GM19099 (cell line): ENCODE data around the gene CHRNA1.

Experiments used
- POLR2A ChIP-seq: IDR thresholded peaks from 3 replicates; pipeline ENCODE4 v1.6.1; 2011; ENCODE audit warnings: low read depth; ENCODE audit not compliant: insufficient read length; ENCODE audit errors: extremely low read depth

CHRNA1 gene

GRCh38 chr2:174776223-174776622, 12.0 kb upstream of the CHRNA1 start:
- no peak for TF ChIP-seq POLR2A

GRCh38 chr2:174775571-174775980, 11.3 kb upstream of the CHRNA1 start:
- TF ChIP-seq POLR2A: no peak

- TF ChIP-seq POLR2A: no peak
Measured at GRCh38 chr2:174774886-174775285, 10.6 kb upstream of the CHRNA1 start.

- no peak for TF ChIP-seq POLR2A
Measured at GRCh38 chr2:174773215-174773614, 8.9 kb upstream of the CHRNA1 start.

- TF ChIP-seq POLR2A: no peak
Measured at GRCh38 chr2:174772472-174772801, 8.2 kb upstream of the CHRNA1 start.

GRCh38 chr2:174771631-174772471, 7.6 kb upstream of the CHRNA1 start:
- TF ChIP-seq POLR2A: no peak

- no peak for TF ChIP-seq POLR2A
Measured at GRCh38 chr2:174771136-174771535, 6.9 kb upstream of the CHRNA1 start.

GRCh38 chr2:174768557-174768956, 4.3 kb upstream of the CHRNA1 start:
- no peak for TF ChIP-seq POLR2A

GRCh38 chr2:174766271-174766670, 2.0 kb upstream of the CHRNA1 start:
- TF ChIP-seq POLR2A: no peak

- TF ChIP-seq POLR2A: no peak
Measured at GRCh38 chr2:174765576-174765975, 1.3 kb upstream of the CHRNA1 start.

- no peak for TF ChIP-seq POLR2A
Measured at GRCh38 chr2:174763780-174764179, 492 bp downstream of the CHRNA1 start.

GRCh38 chr2:174762464-174762863, 1.8 kb downstream of the CHRNA1 start:
- TF ChIP-seq POLR2A: no peak

- no peak for TF ChIP-seq POLR2A
Measured at GRCh38 chr2:174761837-174762236, 2.4 kb downstream of the CHRNA1 start.

- no peak for TF ChIP-seq POLR2A
Measured at GRCh38 chr2:174760845-174761473, 3.3 kb downstream of the CHRNA1 start.

GRCh38 chr2:174759381-174760065, 4.7 kb downstream of the CHRNA1 start:
- no peak for TF ChIP-seq POLR2A

- TF ChIP-seq POLR2A: no peak
Measured at GRCh38 chr2:174756743-174757142, 7.5 kb downstream of the CHRNA1 start.

GRCh38 chr2:174753038-174753633, 11.1 kb downstream of the CHRNA1 start:
- TF ChIP-seq POLR2A: no peak
